GM21619 (cell line): ENCODE data around the gene ACTMAP.
"Not testable (repeated sequence)": the region's sequence is repeated elsewhere in the genome, so short reads cannot be mapped to it uniquely, and the experiment has no call there.

ENCODE experiments used
- ATAC-seq: cut with Tn5 transposase; IDR thresholded peaks from one replicate; pipeline ENCODE4 v1.9.1; 2021; ENCODE audit not compliant: unreplicated experiment

The ACTMAP gene

GRCh38 chr19:40744554-40745401, 5.5 kb downstream of the ACTMAP start:
- no peak for ATAC-seq

DNA sequence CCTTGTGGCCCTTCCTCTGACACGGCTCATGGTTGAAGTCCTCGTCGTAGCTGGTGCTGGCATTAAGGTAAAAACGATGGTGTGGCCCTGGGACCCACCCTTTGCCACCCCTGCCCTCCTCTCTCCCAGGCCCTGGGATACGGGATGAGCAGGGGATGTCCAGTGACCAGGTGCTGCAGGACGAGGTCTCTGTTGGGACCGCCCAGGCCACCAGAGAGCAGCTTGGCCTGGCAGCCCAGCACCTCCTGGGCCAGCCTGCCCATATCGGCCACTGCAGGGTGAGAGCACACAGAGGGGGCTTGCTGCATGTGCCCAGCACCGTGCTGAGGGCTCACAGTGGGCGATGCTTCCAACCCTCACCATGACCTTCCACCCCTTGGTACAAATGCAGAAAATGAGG, 6.4 kb downstream of the ACTMAP start:
- no peak for ATAC-seq

DNA sequence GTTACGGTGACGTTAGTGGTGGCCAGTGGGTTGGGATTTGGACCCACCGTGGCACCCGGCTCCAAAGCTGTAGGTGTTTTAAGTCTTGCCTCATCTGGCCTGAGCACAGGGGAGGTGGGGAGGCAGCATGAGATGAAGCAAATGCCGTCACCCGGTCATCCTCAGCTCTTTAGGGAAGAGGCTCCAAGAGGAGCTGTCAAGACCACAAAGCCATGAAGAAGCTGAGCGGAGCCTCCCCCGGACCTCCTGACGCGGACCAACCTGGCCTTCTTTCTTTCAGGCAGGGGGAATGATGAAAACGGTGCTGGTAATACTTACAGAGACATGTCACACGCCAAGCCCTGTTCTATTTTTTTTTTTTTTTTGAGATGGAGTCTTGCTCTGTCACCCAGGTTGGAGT, 7.4 kb downstream of the ACTMAP start:
- ATAC-seq: no peak

DNA sequence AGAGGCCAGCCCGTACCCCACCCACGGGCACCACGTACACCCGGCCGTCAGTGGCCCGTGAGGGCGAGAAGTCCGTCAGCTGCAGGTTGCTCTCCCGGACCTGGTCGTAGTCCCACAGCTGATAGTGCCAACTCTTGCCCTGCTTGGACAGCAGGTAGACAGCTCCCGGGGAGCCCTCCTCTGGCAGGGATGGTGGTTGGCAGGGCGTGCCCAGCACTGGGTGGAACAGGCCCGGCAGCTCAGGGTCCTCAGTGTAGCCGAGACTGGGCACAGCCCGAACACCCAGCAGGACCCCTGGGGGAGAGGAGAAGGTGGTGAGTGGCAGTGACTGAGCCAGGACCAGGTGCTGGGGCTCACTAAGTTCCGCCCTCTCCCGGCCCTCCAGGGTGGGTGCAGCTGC, 7.8 kb downstream of the ACTMAP start:
- no peak for ATAC-seq

DNA sequence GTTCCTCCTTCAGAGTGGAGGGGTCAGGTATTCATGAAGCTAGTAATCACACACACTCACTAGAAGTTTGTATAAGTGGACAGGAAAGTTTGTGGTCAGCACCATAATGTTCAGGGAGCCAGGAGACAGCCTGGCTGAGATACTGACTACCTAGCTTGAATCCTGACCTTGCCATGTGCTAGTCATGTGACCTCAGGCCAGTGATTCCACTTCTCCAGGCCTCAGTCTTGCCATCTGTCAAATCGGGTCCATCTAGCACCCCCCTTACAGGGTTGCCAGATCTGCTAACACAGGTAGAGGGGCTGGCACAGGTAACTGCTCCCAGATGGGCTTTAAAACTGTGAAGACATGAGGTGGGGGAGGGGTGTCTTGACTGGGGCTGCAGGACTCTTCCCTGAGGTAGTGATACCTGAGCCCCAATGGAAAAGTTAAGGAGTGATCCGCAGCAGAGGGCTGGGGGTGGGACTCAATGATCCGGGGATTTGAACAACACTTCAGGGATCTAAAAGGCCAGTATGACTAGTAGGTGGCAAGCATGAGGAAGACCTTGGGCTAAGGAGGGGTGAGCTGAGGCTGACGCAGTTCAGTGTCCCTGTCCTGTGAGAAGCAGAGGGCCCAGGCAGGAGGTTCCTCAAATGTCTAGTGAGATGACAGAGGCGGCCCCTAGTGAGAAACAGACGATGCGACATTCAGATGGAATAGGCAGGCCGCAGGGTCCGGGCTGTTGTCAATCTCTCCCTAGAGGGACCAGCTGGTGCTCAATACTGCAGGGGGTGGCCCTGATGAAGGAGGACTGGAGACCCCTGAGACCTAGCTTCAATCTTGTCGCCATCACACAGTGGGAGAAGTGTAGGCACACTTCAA, 8.5 kb downstream of the ACTMAP start:
- no peak for ATAC-seq

DNA sequence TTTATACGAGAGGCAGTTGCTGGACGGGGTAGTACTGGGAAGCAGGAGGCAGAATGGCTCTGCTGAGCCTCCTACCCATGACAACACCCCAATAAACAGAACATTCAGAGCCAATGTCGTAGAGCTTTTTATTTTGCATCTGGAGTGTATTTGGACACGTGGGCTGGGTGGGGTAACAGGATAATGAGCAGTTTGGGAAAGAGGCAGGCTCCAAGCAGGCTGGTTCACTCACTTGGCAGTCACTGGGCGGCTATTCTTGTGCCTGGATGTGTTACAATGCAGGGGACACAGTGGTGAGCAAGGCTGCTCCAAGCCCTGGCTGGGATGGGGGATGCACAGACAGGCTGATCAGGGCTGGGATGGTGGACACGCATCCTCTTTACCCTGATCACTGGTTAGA, 9.5 kb downstream of the ACTMAP start:
- no peak for ATAC-seq

DNA sequence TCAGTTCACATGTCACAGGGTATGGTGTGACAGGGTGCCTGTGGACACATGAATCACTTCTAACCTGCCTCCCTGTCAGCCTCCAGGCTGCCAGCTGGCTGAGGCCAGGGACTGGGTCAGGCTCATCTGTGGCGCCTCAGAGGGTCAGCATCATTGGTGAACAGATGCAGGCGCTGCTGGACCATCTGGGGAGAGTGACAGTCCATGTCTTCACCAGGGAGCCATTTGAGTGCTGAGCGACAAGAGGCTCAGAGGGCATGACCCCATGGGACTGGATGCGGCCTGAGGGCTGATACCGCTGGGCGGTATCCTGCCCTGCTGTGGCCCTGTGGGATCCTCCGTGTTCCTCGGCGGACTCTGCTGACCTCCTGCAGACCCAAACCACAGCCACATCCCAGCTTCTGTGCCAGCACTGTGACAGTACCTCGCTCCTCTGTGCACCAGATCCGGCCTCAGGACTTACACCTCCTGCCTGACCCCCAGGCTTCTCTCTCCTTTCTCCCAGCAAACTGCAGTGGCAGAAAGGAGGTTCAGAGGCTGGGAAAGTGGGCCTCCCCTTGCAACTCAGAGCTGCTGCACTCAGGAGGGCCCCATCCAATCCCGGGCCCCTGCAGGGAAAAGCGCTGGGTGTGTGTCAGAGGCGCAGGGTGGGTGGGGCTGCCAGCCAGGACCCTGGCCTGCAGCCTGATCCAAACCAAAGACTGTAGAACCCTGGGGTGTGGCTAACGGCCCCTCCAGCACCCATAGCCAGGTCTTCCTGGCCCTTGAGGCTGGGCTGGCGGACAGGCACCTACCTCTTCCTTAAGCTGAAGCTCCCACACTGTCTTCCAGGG, 10.2 kb downstream of the ACTMAP start:
- ATAC-seq: no peak

DNA sequence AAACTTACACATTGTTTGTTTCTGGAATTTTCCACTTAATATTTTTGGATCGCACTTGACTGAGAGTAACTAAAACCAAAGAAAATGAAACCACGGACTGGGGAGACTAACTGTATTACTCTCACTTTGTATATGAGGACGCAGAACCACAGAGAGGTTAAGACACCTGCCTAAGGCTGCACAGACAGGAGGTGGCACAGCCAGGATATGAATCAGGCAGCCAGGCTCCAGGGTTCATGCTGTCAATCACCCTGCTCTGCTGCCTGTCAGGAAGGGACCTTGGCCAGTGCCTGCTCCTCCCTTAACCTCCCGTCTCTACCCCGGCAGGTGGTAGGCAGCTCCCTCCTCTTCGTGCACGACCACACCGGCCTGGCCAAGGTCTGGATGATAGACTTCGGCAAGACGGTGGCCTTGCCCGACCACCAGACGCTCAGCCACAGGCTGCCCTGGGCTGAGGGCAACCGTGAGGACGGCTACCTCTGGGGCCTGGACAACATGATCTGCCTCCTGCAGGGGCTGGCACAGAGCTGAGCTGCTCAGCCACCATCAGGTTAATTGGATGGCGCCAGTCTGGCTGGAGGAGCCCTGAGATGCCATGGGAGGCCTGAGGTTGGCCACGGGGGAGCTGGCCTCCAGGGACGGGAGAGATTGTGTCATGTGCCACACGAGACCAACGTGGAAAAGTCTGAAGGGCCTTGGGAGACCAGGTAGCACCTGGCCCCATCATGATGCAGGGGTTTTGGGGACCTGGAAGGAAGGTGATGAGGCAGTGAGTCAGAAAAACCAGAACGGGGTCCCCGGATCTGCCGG, 11.0 kb downstream of the ACTMAP start:
- no peak for ATAC-seq

GRCh38 chr19:40737102-40737644, 13.1 kb downstream of the ACTMAP start:
- no peak for ATAC-seq

DNA sequence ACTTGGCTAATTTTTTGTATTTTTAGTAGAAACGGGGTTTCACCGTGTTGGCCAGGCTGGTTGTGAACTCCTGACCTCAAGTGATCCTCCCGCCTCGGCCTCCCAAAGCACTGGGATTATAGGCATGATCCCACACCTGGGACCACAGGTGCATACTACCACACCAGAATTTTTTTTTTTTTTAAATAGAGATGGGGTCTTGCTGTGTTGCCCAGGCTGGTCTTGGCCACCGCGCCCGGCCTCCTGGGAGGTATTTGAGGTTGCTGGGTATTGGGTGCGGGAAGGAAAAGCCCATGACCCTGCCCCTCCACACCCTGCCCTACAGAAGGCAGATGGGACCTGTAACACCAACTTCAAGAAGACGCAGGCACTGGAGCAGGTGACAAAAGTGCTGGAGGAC, 13.6 kb downstream of the ACTMAP start:
- ATAC-seq: no peak

DNA sequence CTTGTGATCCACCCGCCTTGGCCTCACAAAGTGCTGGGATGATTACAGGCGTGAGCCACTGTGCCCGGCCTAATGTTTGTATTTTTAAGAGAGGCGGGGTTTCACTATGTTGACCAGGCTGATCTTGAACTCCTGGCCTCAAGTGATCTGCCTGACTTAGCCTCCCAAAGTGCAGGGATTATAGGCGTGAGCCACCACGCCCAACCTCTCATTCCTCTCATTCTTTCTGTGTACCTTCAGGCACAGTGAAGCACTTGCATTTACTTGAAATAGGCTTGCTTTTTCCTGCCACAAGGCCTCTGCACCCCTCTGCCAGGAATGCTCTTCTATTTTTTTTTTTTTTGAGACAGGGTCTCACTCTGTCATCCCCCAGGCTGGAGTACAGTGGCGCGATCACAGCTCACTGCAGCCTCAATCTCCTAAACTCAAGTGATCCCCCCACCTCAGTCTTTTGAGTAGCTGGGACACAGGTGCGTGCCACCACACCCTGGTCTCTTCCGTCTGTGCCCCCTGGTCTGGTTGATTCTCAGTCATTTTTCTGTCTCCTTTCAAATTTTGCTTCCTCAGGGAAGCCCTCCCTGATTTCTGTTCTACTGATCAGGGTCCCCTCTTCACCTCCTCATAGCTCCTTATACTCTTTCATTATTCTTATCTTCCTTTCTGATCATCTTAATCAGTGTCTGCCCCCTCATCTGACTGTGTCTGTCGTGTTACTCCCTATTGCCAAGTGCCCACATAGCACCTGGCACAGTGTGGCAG, 15.1 kb downstream of the ACTMAP start:
- no peak for ATAC-seq

- ATAC-seq: no peak
Observed at GRCh38 chr19:40733149-40733548, 17.1 kb downstream of the ACTMAP start.

GRCh38 chr19:40732304-40732703, 18.0 kb downstream of the ACTMAP start:
- ATAC-seq: not testable (repeated sequence)

DNA sequence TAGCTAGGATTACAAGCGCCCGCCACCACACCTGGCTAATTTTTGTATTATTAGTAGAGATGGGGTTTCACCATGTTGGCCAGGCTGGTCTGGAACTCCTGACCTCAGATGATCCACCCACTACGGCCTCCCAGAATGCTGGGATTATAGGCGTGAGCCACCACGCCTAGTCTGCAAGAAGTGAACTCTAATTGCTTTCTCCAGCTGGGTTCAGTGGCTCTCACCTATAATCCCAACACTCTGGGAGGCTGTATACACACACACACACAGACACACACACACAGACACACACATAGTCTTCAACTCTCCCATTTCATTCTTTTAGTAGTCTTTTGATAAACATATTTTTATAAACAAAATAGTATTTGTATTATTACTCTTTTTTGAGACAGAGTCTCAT, 20.2 kb downstream of the ACTMAP start:
- ATAC-seq: not testable (repeated sequence)

GRCh38 chr19:40726279-40726678, 24.0 kb downstream of the ACTMAP start:
- no peak for ATAC-seq

GRCh38 chr19:40724855-40725254, 25.4 kb downstream of the ACTMAP start:
- ATAC-seq: no peak

- no peak for ATAC-seq
Observed at GRCh38 chr19:40724315-40724714, 26.0 kb downstream of the ACTMAP start.

GRCh38 chr19:40723661-40724254, 26.5 kb downstream of the ACTMAP start:
- ATAC-seq: no peak
